GM21381 (cell line): Measurements from ENCODE around the gene COL25A1.

Experiments used
- ATAC-seq: cut with Tn5 transposase; IDR thresholded peaks from one replicate; pipeline ENCODE4 v1.9.1; 2021; ENCODE audit warnings: mild to moderate bottlenecking, moderate library complexity; ENCODE audit not compliant: unreplicated experiment

COL25A1 gene

DNA sequence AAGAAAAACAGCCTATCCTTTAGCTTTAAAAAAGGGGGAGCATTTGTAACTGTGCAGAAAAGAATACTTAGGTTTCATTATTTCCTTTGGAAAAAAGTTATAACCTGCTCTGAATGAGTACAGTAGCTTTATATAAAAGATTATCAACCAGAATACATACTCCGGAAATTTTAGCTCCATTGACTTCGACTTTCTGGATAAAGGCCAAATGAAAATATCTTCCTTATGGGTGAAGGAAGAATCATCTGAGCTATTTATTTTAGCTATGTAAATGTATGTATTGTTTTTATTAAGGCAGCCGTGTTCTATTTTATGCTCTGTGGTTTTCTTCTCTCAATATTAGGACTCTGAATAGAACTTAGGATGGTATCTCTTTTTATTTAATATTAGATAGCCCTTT is 470.6 kb downstream of the COL25A1 start:
- ATAC-seq, result no peak

- no peak for ATAC-seq
These were observed 471.2 kb downstream of the COL25A1 start for GRCh38 chr4:108831291-108831690.

- ATAC-seq, result peak; percentile 71
These were observed 471.8 kb downstream of the COL25A1 start for GRCh38 chr4:108830509-108831244.

GRCh38 chr4:108829966-108830492 is 472.4 kb downstream of the COL25A1 start:
- ATAC-seq, result no peak

- ATAC-seq, result no peak
These were observed 473.8 kb downstream of the COL25A1 start for GRCh38 chr4:108828620-108829019.

DNA sequence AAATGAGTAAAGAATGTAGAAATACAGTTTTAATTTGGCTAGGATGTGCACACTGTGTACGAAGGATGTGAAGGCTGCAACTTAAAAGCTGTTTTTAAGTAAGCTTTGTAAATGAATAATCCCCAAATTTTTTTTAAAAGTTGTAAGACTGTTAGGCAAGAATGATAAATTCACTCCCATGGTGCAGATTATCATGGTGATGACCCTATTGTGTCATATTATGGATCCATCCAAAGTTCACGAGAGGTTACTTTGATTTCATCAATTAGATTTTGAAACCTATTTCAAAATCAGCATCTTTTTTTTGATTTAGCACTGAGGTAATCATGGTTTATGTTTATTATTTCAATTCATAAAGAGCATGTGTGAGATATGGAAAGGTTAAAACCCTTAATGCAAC is 476.7 kb downstream of the COL25A1 start:
- no peak for ATAC-seq

DNA sequence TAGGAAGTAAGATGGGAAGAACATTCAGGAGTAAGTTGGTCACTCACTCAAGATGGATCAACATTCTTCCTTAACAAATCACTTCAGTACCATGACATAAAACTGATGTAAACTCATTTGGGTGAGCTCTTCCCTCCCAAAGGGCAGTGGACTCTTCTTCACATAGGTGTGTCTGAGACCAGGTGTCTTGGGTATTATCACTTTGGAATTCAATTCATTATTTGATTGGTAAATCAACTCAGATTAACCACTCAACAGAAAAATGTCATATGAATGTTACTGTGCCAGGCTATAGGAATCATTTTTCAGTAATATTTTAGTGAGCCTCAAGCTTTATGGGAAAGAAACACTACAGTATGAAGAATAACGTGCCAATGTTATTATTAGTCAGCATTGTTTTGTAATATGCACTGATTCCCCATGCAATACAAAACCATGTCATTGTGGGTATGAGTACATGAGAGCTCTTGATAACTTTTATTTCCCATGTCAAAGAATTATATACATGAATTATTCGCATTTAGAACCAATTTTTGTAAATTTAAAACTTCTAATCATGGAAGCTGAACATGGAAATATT is 481.0 kb downstream of the COL25A1 start:
- ATAC-seq, result no peak

DNA sequence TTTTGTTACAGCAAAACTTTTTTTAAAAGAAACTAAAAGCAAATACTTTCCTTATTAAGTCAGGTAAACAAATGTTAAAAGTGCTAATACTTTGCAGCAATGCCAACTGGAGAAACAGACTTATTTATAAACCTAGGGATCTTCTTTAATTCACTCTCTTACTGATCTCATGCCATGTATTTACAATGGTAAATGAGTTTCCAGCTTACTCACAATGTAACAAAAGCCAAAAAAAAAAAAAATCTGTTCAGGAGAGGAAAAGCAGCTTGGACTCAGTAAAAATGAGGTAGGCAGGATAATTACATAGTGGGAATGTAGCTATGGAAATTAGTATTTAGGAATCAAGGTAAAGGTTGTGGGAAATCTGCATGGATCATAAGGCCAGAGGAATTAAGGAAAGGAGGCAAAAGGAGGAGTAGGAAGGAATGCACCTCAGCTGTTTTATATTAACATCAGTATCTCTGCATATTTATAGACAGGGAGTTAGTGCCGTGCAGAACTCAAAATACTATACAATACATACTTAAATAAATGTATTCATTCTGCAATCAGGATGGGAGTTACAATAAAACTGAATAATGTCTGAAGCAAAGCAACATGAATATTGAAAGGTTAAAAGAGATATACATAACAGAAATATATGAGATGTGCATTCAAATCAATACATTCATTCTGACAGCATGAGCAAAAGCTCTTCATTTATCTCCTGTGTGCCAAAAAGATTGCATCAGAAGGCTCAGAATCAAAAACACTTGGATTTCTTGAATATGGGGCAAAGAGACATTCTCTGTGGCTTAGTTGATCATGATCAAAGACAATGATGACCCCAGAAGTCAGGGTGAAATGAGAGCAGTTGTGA is 481.7 kb downstream of the COL25A1 start:
- ATAC-seq, result no peak

GRCh38 chr4:108814326-108814725 is 488.1 kb downstream of the COL25A1 start:
- no peak for ATAC-seq

- no peak for ATAC-seq
These were observed 489.2 kb downstream of the COL25A1 start for GRCh38 chr4:108813261-108813660.

DNA sequence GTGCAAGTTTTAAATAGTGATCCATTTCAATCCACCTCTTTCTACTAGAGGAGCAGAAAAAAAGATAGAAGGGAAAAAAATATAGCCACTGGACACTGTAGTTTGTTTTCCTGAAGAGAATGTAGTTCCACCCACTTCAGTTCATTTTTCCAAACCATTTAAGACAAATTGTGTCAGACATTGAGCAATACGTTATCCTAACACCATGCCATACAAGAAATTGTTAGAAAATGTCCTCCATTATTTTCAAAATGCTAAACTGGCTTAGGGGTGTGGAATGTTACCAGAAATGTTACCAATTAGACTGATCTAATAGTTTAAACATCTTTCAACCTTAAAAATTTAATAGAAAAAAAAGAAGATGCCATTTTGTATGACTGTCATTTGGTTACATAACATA is 491.0 kb downstream of the COL25A1 start:
- ATAC-seq, result no peak

DNA sequence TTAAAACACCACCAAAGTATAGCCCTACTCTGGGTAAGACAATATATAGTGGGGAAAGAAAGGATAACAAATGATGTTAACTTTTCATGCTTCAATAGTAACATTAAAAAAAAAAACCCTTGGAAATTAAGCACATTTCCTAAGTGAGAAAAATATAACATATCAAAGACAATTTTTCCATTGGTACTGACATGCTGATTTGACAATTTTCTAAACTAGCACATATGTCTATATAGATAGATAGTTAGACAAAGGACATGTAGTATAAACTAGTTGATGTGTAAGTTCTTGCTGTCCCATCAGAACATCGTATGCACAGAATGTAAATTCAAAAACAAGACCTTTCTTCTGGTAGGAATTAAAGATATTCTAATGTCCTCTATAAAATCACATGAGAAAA is 492.4 kb downstream of the COL25A1 start:
- no peak for ATAC-seq

DNA sequence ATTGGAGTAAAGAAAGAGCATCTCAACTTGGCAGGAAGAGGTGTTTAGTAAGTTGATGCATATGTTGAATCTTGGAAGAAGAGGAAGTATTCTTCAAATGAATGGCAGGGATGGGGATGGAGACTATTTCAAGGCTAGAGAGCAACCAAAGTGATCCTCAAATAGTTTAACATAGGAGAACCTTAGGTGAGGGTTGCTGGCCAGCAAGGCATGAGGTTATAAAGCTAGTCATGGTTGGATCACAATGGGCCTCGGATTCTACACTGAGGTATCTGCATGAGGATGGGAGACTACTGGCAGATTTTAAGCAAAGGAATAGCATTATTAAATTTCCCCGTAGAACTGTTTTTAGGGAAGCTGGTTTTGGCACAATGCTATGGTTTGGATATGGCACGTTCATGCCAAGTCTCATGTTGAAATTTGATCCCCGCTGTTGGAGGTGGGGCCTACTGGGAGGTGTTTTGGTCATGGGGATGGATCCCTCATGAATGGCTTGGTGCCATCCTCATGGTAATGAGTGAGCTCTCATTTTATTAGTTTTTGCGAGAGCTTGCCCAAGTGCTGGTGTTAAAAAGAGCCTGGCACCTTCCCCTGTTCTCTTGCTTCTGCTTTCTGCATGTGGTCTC is 497.7 kb downstream of the COL25A1 start:
- no peak for ATAC-seq

DNA sequence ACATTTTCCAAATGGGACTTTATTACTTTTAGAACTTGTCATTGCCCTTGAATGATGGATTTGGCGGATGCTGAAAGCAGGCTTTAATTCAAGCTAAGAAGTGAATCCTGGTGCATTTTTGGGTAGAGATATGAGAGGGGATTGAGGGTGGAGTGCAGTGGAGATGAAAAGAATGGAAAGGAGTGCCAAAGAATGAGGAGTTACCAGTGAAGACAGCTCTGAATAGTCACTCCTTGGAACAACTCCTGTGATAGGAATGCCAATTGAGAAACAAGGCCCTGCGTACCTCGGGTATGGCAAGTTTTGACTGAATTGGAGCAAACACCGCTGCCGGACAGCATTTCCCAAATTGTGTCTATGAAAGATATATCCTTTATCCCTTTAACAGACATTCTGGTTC is 503.2 kb downstream of the COL25A1 start:
- ATAC-seq, result no peak

DNA sequence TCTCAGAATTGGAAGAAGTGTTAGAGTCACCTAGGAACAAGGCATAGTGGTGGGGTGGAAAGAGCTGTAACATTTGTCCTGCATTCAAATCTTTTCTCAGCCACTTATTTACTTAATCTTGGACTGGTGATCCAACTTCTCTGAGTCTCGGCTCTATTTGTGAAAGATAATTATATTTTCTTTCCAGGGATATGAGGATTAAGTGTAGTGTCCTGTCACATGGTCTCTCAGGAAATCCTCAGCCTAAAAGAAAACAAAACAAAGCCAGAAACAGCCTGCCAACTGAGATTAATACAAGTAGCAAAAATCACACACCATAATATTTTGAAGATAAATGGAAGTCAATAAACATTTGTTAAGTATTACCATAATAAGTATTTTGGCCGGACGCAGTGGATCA is 506.3 kb downstream of the COL25A1 start:
- no peak for ATAC-seq

DNA sequence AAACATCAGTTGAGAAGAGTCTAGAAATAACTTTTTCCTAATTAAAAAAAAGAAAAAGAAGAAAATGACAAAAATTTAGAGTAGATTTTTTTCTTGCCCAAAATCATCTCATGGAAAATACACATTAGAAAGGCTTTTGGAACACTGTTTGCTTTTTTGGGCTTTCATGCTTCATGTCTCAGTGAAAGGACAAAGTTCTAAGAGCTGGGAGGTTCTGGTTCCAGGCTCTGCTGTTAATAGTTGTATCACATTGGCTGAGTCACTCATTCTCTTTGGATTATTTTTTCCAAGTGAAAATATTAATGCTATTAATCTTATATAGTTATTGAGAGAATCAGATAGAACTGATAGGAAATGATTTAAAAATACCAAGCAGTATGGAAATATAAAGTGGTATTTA is 506.7 kb downstream of the COL25A1 start:
- no peak for ATAC-seq

GRCh38 chr4:108794136-108794535 is 508.3 kb downstream of the COL25A1 start:
- no peak for ATAC-seq

DNA sequence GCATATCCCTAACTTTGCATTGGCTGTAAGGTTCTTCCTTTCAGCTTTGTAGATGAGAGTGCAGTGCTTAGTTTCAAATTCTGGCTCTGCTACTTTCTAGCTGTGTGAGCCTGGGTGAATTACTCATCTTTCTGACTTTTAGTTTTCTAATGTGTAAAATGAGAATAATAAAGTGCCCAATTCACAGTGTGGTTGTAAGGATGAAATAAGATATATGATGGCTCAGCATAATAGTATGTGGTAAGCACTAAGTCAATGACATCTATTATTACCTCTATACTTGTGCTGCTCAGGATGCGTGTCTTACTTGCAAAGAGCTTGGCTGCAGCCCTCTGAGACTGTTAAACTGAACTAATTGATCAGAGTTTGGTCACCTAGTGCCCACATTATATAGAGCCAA is 509.0 kb downstream of the COL25A1 start:
- ATAC-seq, result no peak

DNA sequence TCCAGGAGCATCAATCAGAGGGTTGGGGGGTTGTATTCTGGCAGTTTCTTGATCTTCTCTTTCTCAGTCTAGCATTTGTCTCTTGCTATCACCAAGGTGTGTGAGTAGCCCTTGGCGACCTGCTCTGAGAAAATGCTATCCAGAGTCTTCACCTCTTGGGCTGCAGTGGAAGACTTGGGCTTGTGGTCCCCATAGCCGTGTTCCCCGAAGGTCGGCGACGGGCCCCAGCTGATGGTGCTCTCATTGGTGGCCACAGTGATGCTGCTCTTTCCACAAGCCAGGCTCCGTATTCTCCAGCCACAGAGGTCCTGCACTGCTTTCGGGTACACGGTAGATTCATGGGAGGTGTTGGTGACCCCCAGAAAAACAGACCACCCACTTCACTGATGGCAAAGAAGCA is 513.7 kb downstream of the COL25A1 start:
- ATAC-seq, result no peak

DNA sequence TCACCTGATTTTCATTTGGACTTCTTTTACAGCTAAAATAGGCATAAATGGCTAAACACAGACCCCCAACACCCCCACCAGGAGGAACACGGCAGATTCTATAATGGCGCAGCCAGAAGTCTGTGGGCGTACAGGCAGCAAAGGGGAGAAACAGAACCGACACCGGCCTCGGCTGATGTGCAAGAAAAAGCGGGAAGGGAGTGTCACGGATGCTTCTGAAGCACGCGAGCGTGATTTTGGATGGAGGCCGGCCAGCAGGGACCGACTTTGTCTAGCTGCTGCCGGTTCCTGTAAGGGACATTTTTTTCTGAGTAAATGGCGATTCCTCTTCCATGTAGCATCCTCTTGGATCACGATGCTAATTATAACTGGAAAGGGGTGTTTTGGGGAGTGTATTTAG is 514.7 kb downstream of the COL25A1 start:
- ATAC-seq, result no peak

GRCh38 chr4:108787106-108787505 is 515.4 kb downstream of the COL25A1 start:
- no peak for ATAC-seq
